ENCODE data around the gene HSPA9. TPM values are rescaled to one million over a fixed set of nuclear protein-coding genes. Genes with fewer than 3 reads are reported as not detected.

HSPA9 gene
- total and polyA plus RNA-seq, 2 of the 13 experiments (the other 11 are each of a cell fraction or from before 2014, with no cell fraction given), result 165 to 478 TPM

- TF ChIP-seq ZNF691 (CRISPR knock-in tag; IDR thresholded peaks at IDR 0.05; ENCODE audit: borderline replicate concordance, low read depth), result peak; percentile 79; the same call in 1 of the 2 replicates
- TF ChIP-seq MAZ (IDR thresholded peaks at IDR 0.05; ENCODE audit: borderline replicate concordance, low read depth, low read length), result peak; percentile 99
- TF ChIP-seq MAZ (CRISPR knock-in tag; IDR thresholded peaks at IDR 0.05; ENCODE audit: low read depth), result peak; percentile 98
- TF ChIP-seq SNAI1 (CRISPR knock-in tag; IDR thresholded peaks at IDR 0.05; ENCODE audit: borderline replicate concordance), result no peak
- TF ChIP-seq ZNF225 (CRISPR knock-in tag; IDR thresholded peaks at IDR 0.05), result 0 out of 2 replicates have a peak, but pooled peaks have one; percentile 28
- TF ChIP-seq ZBTB1 (CRISPR knock-in tag; IDR thresholded peaks at IDR 0.05; ENCODE audit: borderline replicate concordance), result no peak
- TF ChIP-seq, protein P1, sequence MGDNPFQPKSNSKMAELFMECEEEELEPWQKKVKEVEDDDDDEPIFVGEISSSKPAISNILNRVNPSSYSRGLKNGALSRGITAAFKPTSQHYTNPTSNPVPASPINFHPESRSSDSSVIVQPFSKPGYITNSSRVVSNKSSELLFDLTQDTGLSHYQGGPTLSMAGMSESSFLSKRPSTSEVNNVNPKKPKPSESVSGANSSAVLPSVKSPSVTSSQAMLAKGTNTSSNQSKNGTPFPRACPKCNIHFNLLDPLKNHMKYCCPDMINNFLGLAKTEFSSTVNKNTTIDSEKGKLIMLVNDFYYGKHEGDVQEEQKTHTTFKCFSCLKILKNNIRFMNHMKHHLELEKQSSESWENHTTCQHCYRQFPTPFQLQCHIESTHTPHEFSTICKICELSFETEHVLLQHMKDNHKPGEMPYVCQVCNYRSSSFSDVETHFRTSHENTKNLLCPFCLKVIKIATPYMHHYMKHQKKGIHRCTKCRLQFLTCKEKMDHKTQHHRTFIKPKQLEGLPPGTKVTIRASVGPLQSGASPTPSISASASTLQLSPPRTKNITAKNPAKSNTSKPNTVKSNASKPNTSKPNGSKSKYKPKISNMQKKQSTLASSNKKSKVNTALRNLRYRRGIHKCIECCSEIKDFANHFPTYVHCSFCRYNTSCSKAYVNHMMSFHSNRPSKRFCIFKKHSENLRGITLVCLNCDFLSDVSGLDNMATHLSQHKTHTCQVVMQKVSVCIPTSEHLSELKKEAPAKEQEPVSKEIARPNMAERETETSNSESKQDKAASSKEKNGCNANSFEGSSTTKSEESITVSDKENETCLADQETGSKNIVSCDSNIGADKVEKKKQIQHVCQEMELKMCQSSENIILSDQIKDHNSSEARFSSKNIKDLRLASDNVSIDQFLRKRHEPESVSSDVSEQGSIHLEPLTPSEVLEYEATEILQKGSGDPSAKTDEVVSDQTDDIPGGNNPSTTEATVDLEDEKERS (CRISPR knock-in tag; IDR thresholded peaks at IDR 0.05), result peak; percentile 71; the same call in 1 of the 2 replicates
- TF ChIP-seq STAG1 (CRISPR knock-in tag; IDR thresholded peaks at IDR 0.05), result no peak
- TF ChIP-seq KDM6A (CRISPR knock-in tag; IDR thresholded peaks at IDR 0.05; ENCODE audit: low read depth), result peak; percentile 42; the same call in 1 of the 2 replicates
- TF ChIP-seq MBD4 (IDR thresholded peaks at IDR 0.05; ENCODE audit: borderline replicate concordance, low read length), result no peak
- TF ChIP-seq RNF2 (conservative IDR thresholded peaks at IDR 0.05; ENCODE audit: low read depth), result no peak
- TF ChIP-seq ZFP41 (CRISPR knock-in tag; IDR thresholded peaks at IDR 0.05; ENCODE audit: borderline replicate concordance), result no peak
- TF ChIP-seq ZSCAN31 (CRISPR knock-in tag; IDR thresholded peaks at IDR 0.05; ENCODE audit: low read depth), result peak; percentile 87
- no peak for TF ChIP-seq FOXO4 (CRISPR knock-in tag; conservative IDR thresholded peaks at IDR 0.05)
- no peak; the same call in 1 of the 2 replicates for TF ChIP-seq ZNF446 (CRISPR knock-in tag; IDR thresholded peaks at IDR 0.05)
- TF ChIP-seq MAFK (conservative IDR thresholded peaks at IDR 0.05 in 1 of 2, IDR thresholded peaks at IDR 0.05 in 1 of 2; ENCODE audit: low read length in 2 of 2), result no peak
- no peak for TF ChIP-seq ZSCAN20 (CRISPR knock-in tag; IDR thresholded peaks at IDR 0.05; ENCODE audit: borderline replicate concordance)
- no peak for TF ChIP-seq ZNF3 (CRISPR knock-in tag; IDR thresholded peaks at IDR 0.05)
- peak; percentile 100 for TF ChIP-seq CEBPB (IDR thresholded peaks at IDR 0.05; ENCODE audit: borderline replicate concordance, low read depth, low read length)
- TF ChIP-seq SSRP1 (CRISPR knock-in tag; IDR thresholded peaks at IDR 0.05), result no peak
- TF ChIP-seq CENPX (CRISPR knock-in tag; IDR thresholded peaks at IDR 0.05), result no peak
- 0 out of 2 replicates have a peak, but pooled peaks have one; percentile 67 for TF ChIP-seq SATB2 (CRISPR knock-in tag; IDR thresholded peaks at IDR 0.05)
- TF ChIP-seq SMAD9 (CRISPR knock-in tag; IDR thresholded peaks at IDR 0.05), result 0 out of 2 replicates have a peak, but pooled peaks have one; percentile 34
- TF ChIP-seq TBX2 (CRISPR knock-in tag; IDR thresholded peaks at IDR 0.05; ENCODE audit: borderline replicate concordance), result peak; percentile 92
- no peak for TF ChIP-seq ZNF30 (CRISPR knock-in tag; IDR thresholded peaks at IDR 0.05)
- peak; percentile 46; the same call in 1 of the 2 replicates for TF ChIP-seq ZNF264 (CRISPR knock-in tag; IDR thresholded peaks at IDR 0.05)
Measured at GRCh38 chr5:138542956-138543729, 32.1 kb downstream of the HSPA9 start, which contains the start of gene ETF1 (continued).
